A549 treated with DMSO at 1 μM for 4 hours (cell line): ENCODE measurements around the gene SIT1. TPM values are rescaled to one million over a fixed set of nuclear protein-coding genes. Genes with fewer than 3 reads are reported as not detected.

Experiments used
- total RNA-seq: library from RNA; stranded (reverse); fragments of 200-300 nt; extraction: Qiagen RNA extraction; gene quantifications from 5 replicates; pipeline ENCODE4 v1.2.3, GENCODE V29; 2022; ENCODE audit warnings: low read depth

The SIT1 gene
- not detected in 5 replicates for total RNA-seq

GRCh38 chr9:35650341-35651158 lies at the start of gene SIT1:
SIT1 (minus strand) TSS chr9:35650931; CDS start chr9:35650853, 78 bp downstream.

GRCh38 chr9:35689542-35690293 lies 39.0 kb upstream of the SIT1 start, which contains the start of gene TPM2:
TPM2 (minus strand) TSS chr9:35689925; CDS start chr9:35689817, 108 bp downstream.

GRCh38 chr9:35673132-35674024 lies 22.6 kb upstream of the SIT1 start, which contains the start of gene CA9:
CA9 (plus strand) TSS chr9:35673928; CDS start chr9:35673960, 32 bp downstream.

GRCh38 chr9:35664531-35665470 lies 14.1 kb upstream of the SIT1 start, which contains the start of gene ARHGEF39:
ARHGEF39 (minus strand) TSS chr9:35665195; CDS start chr9:35665169, 26 bp downstream.

GRCh38 chr9:35658137-35658967 lies 7.6 kb upstream of the SIT1 start, which contains the start of gene CCDC107:
CCDC107 (plus strand) TSS chr9:35658292; CDS start chr9:35658380, 88 bp downstream.

GRCh38 chr9:35657546-35658136 lies 6.9 kb upstream of the SIT1 start, which contains the start of gene RMRP:
RMRP (minus strand) TSS chr9:35658019.

GRCh38 chr9:35618325-35618727 lies 32.4 kb downstream of the SIT1 start, which contains the start of gene CD72:
CD72 (minus strand) TSS chr9:35618413; CDS start chr9:35618303, 110 bp downstream.

GRCh38 chr9:35604578-35605350 lies 46.0 kb downstream of the SIT1 start, which contains the start of gene TESK1:
TESK1 (plus strand) TSS chr9:35605262; CDS start chr9:35605620, 358 bp downstream.

Other genes with a start within 250 kb of the SIT1 start
- 22.2 to 25.9 TPM (median 23.8 TPM) in 5 replicates for gene RUSC2, start 160.8 kb downstream of the SIT1 start, total RNA-seq
- 22.2 to 26.3 TPM (median 22.7 TPM) in 5 replicates for gene TESK1, start 45.7 kb downstream of the SIT1 start, total RNA-seq
- gene CD72, start 32.5 kb downstream of the SIT1 start, total RNA-seq = 0.06 to 0.13 TPM (median 0.10 TPM) in 3 of 5 replicates, not detected in the others
- gene RMRP, start 7.1 kb upstream of the SIT1 start, total RNA-seq = 7.7 to 45.5 TPM (median 11.2 TPM) in 4 of 5 replicates, not detected in the other
- 20.7 to 25.4 TPM (median 22.7 TPM) in 5 replicates for gene CCDC107, start 7.4 kb upstream of the SIT1 start, total RNA-seq
- gene ARHGEF39, start 14.3 kb upstream of the SIT1 start, total RNA-seq = 11.9 to 21.4 TPM (median 19.4 TPM) in 5 replicates
- gene CA9, start 23.0 kb upstream of the SIT1 start, total RNA-seq = 3.4 to 8.1 TPM (median 6.2 TPM) in 5 replicates
- 576 to 636 TPM (median 626 TPM) in 5 replicates for gene TPM2, start 39.0 kb upstream of the SIT1 start, total RNA-seq
- gene TLN1, start 81.3 kb upstream of the SIT1 start, total RNA-seq = 104 to 127 TPM (median 121 TPM) in 5 replicates
- gene CREB3, start 81.7 kb upstream of the SIT1 start, total RNA-seq = 55.2 to 62.8 TPM (median 58.7 TPM) in 5 replicates
- 27.0 to 34.7 TPM (median 32.4 TPM) in 5 replicates for gene GBA2, start 98.3 kb upstream of the SIT1 start, total RNA-seq
- gene RGP1, start 98.4 kb upstream of the SIT1 start, total RNA-seq = 13.0 to 17.9 TPM (median 16.5 TPM) in 5 replicates
- 0.23 to 0.38 TPM in 2 of 5 replicates, not detected in the others for gene MSMP, start 103.3 kb upstream of the SIT1 start, total RNA-seq
- 3.8 to 6.4 TPM (median 5.9 TPM) in 5 replicates for gene NPR2, start 140.7 kb upstream of the SIT1 start, total RNA-seq
- gene SPAG8, start 161.3 kb upstream of the SIT1 start, total RNA-seq = 0.24 to 0.70 TPM (median 0.46 TPM) in 4 of 5 replicates, not detected in the other
- gene HINT2, start 164.1 kb upstream of the SIT1 start, total RNA-seq = 73.1 to 103 TPM (median 93.6 TPM) in 5 replicates
- gene FAM221B, start 177.8 kb upstream of the SIT1 start, total RNA-seq = not detected in 5 replicates
- 1.5 to 3.4 TPM (median 3.1 TPM) in 5 replicates for gene TMEM8B, start 178.3 kb upstream of the SIT1 start, total RNA-seq
- gene OR13J1, start 219.5 kb upstream of the SIT1 start, total RNA-seq = not detected in 5 replicates